GM19328 (cell line): ENCODE results near the gene FCRL3.
"Not testable (repeated sequence)": the region's sequence is repeated elsewhere in the genome, so short reads cannot be mapped to it uniquely, and the experiment has no call there.

ENCODE experiments used
- ATAC-seq: cut with Tn5 transposase; IDR thresholded peaks from one replicate; pipeline ENCODE4 v1.9.1; 2021; ENCODE audit warnings: mild to moderate bottlenecking, moderate library complexity; ENCODE audit not compliant: unreplicated experiment

FCRL3 gene

GRCh38 chr1:157700732-157701131 lies at the start of gene FCRL3:
Gene FCRL3 (minus strand): TSS chr1:157700769. CDS start chr1:157700489, 280 bp downstream.
- no peak for ATAC-seq

- ATAC-seq = no peak
These were observed 47.8 kb upstream of the FCRL3 start for GRCh38 chr1:157748262-157748817.

- no peak for ATAC-seq
These were observed 38.8 kb upstream of the FCRL3 start for GRCh38 chr1:157739229-157739901.

GRCh38 chr1:157735991-157736390 lies 35.4 kb upstream of the FCRL3 start:
- ATAC-seq = not testable (repeated sequence)

- ATAC-seq = no peak
These were observed 33.8 kb upstream of the FCRL3 start for GRCh38 chr1:157734321-157734720.

- no peak for ATAC-seq
These were observed 32.2 kb upstream of the FCRL3 start for GRCh38 chr1:157732755-157733154.

- ATAC-seq = no peak
These were observed 24.6 kb upstream of the FCRL3 start for GRCh38 chr1:157725221-157725577.

- ATAC-seq = no peak
These were observed 24.1 kb upstream of the FCRL3 start for GRCh38 chr1:157724537-157725220.

- ATAC-seq = no peak
These were observed 22.6 kb upstream of the FCRL3 start for GRCh38 chr1:157723157-157723556.

- ATAC-seq = no peak
These were observed 21.4 kb upstream of the FCRL3 start for GRCh38 chr1:157721985-157722384.

GRCh38 chr1:157715736-157716135 lies 15.2 kb upstream of the FCRL3 start:
- ATAC-seq = no peak

- no peak for ATAC-seq
These were observed 11.2 kb upstream of the FCRL3 start for GRCh38 chr1:157711802-157712201.

- ATAC-seq = no peak
These were observed 4.3 kb upstream of the FCRL3 start for GRCh38 chr1:157704878-157705277.

- no peak for ATAC-seq
These were observed 3.4 kb upstream of the FCRL3 start for GRCh38 chr1:157703981-157704380.

- ATAC-seq = no peak
These were observed 1.8 kb upstream of the FCRL3 start for GRCh38 chr1:157702308-157702825.

- no peak for ATAC-seq
These were observed 264 bp downstream of the FCRL3 start for GRCh38 chr1:157700305-157700704.

GRCh38 chr1:157697781-157698569 lies 2.6 kb downstream of the FCRL3 start:
- no peak for ATAC-seq

GRCh38 chr1:157696966-157697628 lies 3.5 kb downstream of the FCRL3 start:
- no peak for ATAC-seq

GRCh38 chr1:157695417-157695816 lies 5.2 kb downstream of the FCRL3 start:
- no peak for ATAC-seq

GRCh38 chr1:157691285-157691920 lies 9.2 kb downstream of the FCRL3 start:
- ATAC-seq = no peak
